ENCODE measurements around the gene EXOSC2.

EXOSC2 gene, protein sequence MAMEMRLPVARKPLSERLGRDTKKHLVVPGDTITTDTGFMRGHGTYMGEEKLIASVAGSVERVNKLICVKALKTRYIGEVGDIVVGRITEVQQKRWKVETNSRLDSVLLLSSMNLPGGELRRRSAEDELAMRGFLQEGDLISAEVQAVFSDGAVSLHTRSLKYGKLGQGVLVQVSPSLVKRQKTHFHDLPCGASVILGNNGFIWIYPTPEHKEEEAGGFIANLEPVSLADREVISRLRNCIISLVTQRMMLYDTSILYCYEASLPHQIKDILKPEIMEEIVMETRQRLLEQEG

GRCh38 chr9:130693426-130694191 lies at the start of gene EXOSC2:
TSS of gene EXOSC2 (plus strand) at chr9:130693780. CDS start at chr9:130693792, 12 bp downstream.
- DNase-seq: peak; percentile 98

DNA sequence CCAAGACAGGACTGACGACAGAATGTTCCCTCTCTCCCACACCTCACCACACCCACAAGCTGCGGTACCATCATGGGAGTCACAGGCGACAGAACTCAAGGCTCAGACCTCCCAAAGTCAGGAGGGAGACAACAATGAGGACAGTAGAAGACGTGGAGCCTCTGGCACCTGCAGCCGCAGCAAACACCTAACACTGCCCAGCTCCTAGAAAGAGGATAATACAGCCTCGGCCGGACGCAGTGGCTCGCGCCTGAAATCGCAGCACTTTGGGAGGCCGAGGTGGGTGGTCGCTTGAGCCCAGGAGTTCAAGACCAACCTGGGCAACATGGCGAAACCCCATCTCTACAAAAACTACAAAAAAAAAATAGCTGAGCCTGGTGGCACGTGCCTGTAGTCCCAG lies 42.4 kb upstream of the EXOSC2 start:
- DNase-seq: no peak

GRCh38 chr9:130651752-130652151 lies 41.8 kb upstream of the EXOSC2 start:
- DNase-seq: no peak

DNA sequence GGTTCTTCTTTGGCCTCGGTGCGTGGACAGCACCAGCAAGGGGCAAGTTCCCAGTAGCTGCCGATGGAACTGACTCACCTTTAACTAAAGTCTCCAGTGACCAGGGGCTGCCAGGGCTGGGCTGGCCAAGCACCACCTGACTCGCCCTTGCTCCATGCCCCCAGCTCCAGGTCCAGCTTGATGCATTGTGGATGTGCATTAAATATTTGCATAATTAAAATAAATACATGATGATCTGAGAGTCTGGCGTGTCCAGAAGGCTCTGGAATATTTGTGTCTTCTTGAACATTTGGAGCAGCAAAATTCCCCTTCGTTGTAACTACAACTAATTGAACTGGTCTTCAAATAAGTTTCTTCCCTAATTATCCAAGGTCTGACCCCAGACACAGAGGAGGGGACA lies 38.7 kb upstream of the EXOSC2 start:
- DNase-seq: no peak

DNA sequence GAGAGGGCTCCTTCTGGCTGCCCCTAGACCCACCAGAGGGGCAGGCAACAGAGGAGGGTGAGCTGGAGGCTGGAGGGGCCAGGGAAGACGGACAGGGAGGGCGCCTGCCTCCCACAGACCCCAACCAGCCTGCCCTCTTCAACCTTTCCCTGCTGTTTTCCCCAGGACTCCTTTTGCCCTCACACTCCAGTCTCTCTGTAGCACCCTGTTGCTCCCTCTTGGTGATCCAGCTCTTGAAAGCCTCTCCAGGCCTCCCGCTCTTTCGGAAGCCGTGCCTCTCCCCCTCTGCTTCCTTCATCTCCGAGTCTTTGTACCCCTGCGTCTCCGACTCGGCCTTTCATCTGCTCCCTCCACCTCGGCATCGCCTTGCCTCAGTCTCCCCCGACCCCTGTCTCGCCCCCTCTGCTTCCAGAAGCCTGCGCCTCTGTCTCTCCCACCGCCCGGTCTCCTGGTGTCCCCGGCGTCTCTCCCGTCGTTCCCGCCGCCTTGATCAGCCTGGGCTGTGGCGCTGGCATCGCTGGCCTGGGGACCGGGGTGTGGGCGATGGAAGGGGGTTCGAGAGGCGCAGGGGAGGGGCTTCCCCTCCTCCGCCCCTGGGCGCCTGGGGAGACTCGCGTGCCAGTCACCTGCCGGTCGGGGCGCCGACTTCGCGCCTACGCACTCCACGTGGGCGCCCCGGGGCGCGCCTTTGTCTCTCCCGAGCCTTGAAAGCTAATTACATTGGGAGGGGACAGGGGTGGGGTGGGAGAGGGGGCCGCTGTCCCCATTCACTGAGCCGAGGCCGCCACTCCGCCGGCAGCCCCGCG lies 34.5 kb upstream of the EXOSC2 start:
- no peak for DNase-seq

GRCh38 chr9:130659699-130660248 lies 33.8 kb upstream of the EXOSC2 start:
- no peak for DNase-seq

- no peak for DNase-seq
Measured at GRCh38 chr9:130660326-130660682, 33.3 kb upstream of the EXOSC2 start.

- no peak for DNase-seq
Measured at GRCh38 chr9:130660683-130661450, 32.7 kb upstream of the EXOSC2 start.

GRCh38 chr9:130661451-130662098 lies 32.0 kb upstream of the EXOSC2 start:
- no peak for DNase-seq

- no peak for DNase-seq
Measured at GRCh38 chr9:130662099-130662969, 31.2 kb upstream of the EXOSC2 start.

- DNase-seq: no peak
Measured at GRCh38 chr9:130662970-130663257, 30.7 kb upstream of the EXOSC2 start.

- no peak for DNase-seq
Measured at GRCh38 chr9:130663258-130663976, 30.2 kb upstream of the EXOSC2 start.

DNA sequence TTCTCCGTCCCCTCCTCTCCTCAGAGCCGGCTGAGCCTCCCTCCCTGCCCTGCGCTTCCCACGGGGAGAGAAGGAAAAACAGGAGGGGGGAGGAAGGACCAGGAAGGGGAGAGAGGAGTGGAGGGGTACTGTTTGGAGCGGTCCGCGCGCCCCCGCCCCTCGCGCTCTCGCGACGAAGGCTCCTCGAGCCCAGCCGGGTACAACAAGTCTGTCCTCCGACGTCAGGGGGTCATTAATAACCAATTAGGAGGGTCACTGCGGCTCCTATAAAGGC lies 29.7 kb upstream of the EXOSC2 start:
- DNase-seq: no peak

GRCh38 chr9:130664251-130665028 lies 29.1 kb upstream of the EXOSC2 start, which contains the start of gene PRDM12:
TSS of gene PRDM12 (plus strand) at chr9:130664594. CDS start at chr9:130664654, 60 bp downstream.
- no peak for DNase-seq

DNA sequence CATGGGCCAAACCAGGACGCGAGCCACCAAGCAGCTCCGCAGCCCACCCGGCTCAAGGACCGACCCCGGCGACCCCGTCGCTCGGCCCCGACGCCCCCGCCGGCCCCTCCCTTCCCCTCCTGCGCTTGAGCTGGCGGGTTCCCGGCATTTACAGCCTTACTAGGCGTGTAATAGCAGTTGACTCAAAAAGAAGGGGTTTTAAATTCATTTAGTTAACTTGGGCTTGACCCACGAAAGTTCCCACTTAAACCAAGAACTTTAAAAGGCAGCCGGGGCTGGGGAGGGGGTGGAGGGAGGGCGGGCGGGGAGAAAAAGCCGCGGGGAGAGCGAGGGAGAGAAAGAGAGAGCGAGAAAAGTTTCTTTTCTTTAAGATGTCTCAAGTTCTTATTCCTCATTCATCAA lies 28.6 kb upstream of the EXOSC2 start:
- DNase-seq: no peak

DNA sequence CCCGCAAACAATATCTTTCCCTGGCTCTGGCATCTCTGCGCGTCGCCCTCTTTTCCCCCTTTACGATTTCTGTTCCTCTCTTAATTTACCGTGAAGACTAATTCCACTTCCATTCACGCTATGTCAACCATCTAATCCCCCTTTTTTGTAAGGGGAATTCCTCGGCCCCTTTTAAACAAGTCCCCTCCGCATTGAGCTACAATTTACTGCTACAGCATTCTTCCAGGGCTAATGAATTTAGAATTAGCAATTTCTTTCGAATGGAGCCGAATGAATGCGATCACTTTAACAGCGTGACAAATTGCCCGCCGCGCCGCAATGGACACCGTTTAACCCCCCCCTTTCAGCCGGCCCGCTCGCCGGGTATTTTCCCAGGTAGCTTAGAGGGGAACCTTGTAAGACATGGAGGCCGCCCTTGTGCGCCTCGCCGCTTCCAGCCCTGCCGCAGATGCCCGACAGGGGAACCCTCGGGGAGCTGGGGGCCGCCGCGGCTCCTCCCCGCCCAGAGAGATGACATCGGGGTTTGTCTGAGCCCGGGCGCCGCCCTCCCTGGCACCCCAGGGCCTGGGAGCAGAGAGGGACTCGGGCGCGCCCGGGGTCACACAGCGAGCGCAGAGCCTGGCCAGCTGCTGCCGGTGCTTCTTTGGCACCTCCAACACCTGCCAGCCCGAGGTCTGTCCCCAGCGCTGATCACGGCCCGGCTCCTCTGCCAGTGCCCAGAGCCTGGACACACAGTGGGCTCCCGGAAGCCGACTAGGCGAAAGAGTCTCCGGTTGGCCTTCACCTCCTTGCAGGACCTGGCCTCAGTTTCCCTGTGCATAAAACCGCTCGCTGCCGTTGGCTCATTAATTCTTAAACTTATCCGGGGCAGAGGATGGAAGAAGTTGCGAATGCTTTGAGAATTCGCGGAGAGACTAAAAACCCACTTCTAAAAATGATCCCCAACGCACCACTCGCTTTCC lies 27.9 kb upstream of the EXOSC2 start:
- no peak for DNase-seq

- no peak for DNase-seq
Measured at GRCh38 chr9:130666393-130667119, 27.0 kb upstream of the EXOSC2 start.

GRCh38 chr9:130667120-130667435 lies 26.5 kb upstream of the EXOSC2 start:
- DNase-seq: no peak

All from CD4-positive, alpha-beta T cell treated with Interleukin-4 for 4 hours (primary cell).